Measurements from ENCODE around the gene MGAT3.

MGAT3 gene

GRCh38 chr22:39463277-39463676 is 6.5 kb downstream of the MGAT3 start:
- no peak for DNase-seq (ENCODE audit: low spot score)
- in situ Hi-C loops (cut with MboI; ENCODE audit: low sequenced_read_pairs, unreplicated experiment) = no loop called here
- no peak for TF ChIP-seq CTCF (IDR thresholded peaks at IDR 0.05; ENCODE audit: borderline replicate concordance, control extremely low read depth, extremely low read depth, insufficient read depth, missing control alignments)

- TF ChIP-seq CTCF (IDR thresholded peaks at IDR 0.05; ENCODE audit: borderline replicate concordance, control extremely low read depth, extremely low read depth, insufficient read depth, missing control alignments) = no peak
- no peak for DNase-seq (ENCODE audit: low spot score)
- in situ Hi-C loops (cut with MboI; ENCODE audit: low sequenced_read_pairs, unreplicated experiment) = no loop called here
Measured at GRCh38 chr22:39463931-39464390, 7.1 kb downstream of the MGAT3 start.

- in situ Hi-C loops (cut with MboI; ENCODE audit: low sequenced_read_pairs, unreplicated experiment) = no loop called here
- no peak for DNase-seq (ENCODE audit: low spot score)
- no peak for TF ChIP-seq CTCF (IDR thresholded peaks at IDR 0.05; ENCODE audit: borderline replicate concordance, control extremely low read depth, extremely low read depth, insufficient read depth, missing control alignments)
Measured at GRCh38 chr22:39466228-39467006, 9.6 kb downstream of the MGAT3 start.

GRCh38 chr22:39467390-39467895 is 10.6 kb downstream of the MGAT3 start:
- DNase-seq (ENCODE audit: low spot score) = no peak
- TF ChIP-seq CTCF (IDR thresholded peaks at IDR 0.05; ENCODE audit: borderline replicate concordance, control extremely low read depth, extremely low read depth, insufficient read depth, missing control alignments) = no peak
- in situ Hi-C loops (cut with MboI; ENCODE audit: low sequenced_read_pairs, unreplicated experiment) = no loop called here

GRCh38 chr22:39468487-39469325 is 11.9 kb downstream of the MGAT3 start:
- in situ Hi-C loops (cut with MboI; ENCODE audit: low sequenced_read_pairs, unreplicated experiment) = no loop called here
- DNase-seq (ENCODE audit: low spot score) = no peak
- no peak for TF ChIP-seq CTCF (IDR thresholded peaks at IDR 0.05; ENCODE audit: borderline replicate concordance, control extremely low read depth, extremely low read depth, insufficient read depth, missing control alignments)

GRCh38 chr22:39469326-39469680 is 12.5 kb downstream of the MGAT3 start:
- DNase-seq (ENCODE audit: low spot score) = no peak
- TF ChIP-seq CTCF (IDR thresholded peaks at IDR 0.05; ENCODE audit: borderline replicate concordance, control extremely low read depth, extremely low read depth, insufficient read depth, missing control alignments) = no peak
- in situ Hi-C loops (cut with MboI; ENCODE audit: low sequenced_read_pairs, unreplicated experiment) = no loop called here

All from GM13976 (cell line).